Astrocyte (in vitro differentiated cells and primary cell): ENCODE measurements around the gene CECR2.

Experiments
- EZH2 ChIP-seq: IDR thresholded peaks from 2 replicates; pipeline ENCODE4 v1.6.1; 2012; ENCODE audit warnings: mild to moderate bottlenecking, low read length, inconsistent platforms; ENCODE audit not compliant: insufficient read depth
- TF ChIP-seq, protein P1 (sequence below): IDR thresholded peaks from 2 replicates; pipeline ENCODE4 v1.5.1; 2011; ENCODE audit warnings: low read depth, mild to moderate bottlenecking, inconsistent platforms, low read length, moderate library complexity; ENCODE audit not compliant: insufficient read depth

DNA sequence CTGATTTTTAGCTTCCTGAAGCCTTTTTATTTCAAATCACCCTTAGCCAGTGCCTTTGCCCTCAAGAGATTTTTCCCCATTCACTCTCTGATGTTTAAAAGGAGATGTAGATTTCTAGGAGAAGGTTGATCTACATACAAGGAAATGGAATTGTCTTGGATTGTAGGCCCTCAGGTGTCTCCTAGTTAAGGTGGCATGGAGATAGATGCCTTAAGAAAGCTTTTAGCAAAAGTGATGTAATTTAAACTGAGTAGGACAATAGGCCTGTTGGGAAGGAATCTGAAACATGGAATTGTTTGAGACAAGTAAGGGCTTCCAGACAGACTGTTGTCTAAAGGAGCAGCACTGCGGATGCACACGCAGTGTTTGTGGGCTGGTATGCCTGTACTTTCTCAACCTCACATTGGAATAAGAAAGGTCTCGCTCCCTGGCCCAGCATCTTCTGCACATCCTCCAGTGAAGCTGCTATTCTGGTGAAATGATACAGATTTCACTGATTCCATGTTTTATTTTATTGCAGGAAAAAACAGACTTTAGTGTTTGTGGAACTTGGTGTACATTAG is 124.2 kb downstream of the CECR2 start:
- TF ChIP-seq, protein P1, sequence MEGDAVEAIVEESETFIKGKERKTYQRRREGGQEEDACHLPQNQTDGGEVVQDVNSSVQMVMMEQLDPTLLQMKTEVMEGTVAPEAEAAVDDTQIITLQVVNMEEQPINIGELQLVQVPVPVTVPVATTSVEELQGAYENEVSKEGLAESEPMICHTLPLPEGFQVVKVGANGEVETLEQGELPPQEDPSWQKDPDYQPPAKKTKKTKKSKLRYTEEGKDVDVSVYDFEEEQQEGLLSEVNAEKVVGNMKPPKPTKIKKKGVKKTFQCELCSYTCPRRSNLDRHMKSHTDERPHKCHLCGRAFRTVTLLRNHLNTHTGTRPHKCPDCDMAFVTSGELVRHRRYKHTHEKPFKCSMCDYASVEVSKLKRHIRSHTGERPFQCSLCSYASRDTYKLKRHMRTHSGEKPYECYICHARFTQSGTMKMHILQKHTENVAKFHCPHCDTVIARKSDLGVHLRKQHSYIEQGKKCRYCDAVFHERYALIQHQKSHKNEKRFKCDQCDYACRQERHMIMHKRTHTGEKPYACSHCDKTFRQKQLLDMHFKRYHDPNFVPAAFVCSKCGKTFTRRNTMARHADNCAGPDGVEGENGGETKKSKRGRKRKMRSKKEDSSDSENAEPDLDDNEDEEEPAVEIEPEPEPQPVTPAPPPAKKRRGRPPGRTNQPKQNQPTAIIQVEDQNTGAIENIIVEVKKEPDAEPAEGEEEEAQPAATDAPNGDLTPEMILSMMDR = no peak
- no peak for TF ChIP-seq EZH2
